H1 (cell line): ENCODE measurements around the gene RMRP.

Experiments used
- BRCA1 ChIP-seq: IDR thresholded peaks from 2 replicates; pipeline ENCODE4 v1.6.1; 2012; ENCODE audit warnings: low read depth, low read length, improper control_type of control experiment
- CEBPB ChIP-seq: IDR thresholded peaks from 2 replicates; pipeline ENCODE4 v1.6.1; 2012; ENCODE audit warnings: low read depth, low read length
- E2F6 ChIP-seq: IDR thresholded peaks from 2 replicates; pipeline ENCODE4 v1.6.1; 2012; ENCODE audit warnings: inconsistent platforms
- EP300 ChIP-seq, 2 experiments: IDR thresholded peaks; 1 replicate in 1 of 2; 2 replicates in 1 of 2; pipeline ENCODE4 v1.6.1; 2011 to 2012; ENCODE audit warnings: low read depth in 2 of 2, low read length in 2 of 2, mild to moderate bottlenecking in 2 of 2, borderline replicate concordance in 1 of 2, inconsistent platforms in 1 of 2, moderate library complexity in 1 of 2
- EZH2 ChIP-seq: fragments of 200-600 bp; sonication (generic); IDR thresholded peaks from 2 replicates; pipeline ENCODE4 v1.7.1; 2012; ENCODE audit warnings: low read depth, mild to moderate bottlenecking, moderate library complexity, low read length, inconsistent platforms; ENCODE audit not compliant: severe bottlenecking
- GABPA ChIP-seq: IDR thresholded peaks from 2 replicates; pipeline ENCODE4 v1.6.1; 2011; ENCODE audit warnings: mild to moderate bottlenecking, low read length, moderate library complexity, borderline replicate concordance; ENCODE audit not compliant: insufficient read depth
- SRF ChIP-seq: IDR thresholded peaks from 2 replicates; pipeline ENCODE4 v1.6.1; 2011; ENCODE audit warnings: mild to moderate bottlenecking, low read depth, low read length, moderate library complexity
- TF ChIP-seq, protein P1 (sequence below), 3 experiments: IDR thresholded peaks; 1 replicate in 2 of 3; 2 replicates in 1 of 3; pipeline versions ENCODE4 v1.5.1 to v1.6.1; 2011; ENCODE audit warnings: low read length in 3 of 3, mild to moderate bottlenecking in 3 of 3, inconsistent platforms in 2 of 3, low read depth in 1 of 3, moderate library complexity in 1 of 3; ENCODE audit not compliant: insufficient read depth in 1 of 3; ENCODE audit errors: control extremely low read depth in 1 of 3

DNA sequence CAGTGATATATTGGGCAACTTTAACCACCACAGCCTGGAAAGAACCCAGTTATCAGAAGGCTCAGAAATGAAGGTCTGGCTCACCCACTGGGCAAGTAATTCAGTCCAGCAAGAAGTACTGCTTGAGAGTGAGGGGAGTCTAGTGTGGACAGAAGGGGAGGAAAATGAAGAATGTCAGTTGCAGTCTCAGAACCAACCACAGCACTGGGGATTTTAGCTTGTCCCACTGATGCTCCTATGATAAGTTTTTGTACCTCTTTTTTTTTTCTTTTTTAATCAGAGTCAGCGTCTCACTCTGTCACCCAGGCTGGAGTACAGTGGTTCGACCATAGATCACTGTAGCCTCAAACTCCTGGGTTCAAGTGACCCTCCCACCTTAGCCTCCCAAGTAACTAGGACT, 30.2 kb downstream of the RMRP start:
- TF ChIP-seq BRCA1: no peak
- no peak for TF ChIP-seq E2F6
- TF ChIP-seq, protein P1, sequence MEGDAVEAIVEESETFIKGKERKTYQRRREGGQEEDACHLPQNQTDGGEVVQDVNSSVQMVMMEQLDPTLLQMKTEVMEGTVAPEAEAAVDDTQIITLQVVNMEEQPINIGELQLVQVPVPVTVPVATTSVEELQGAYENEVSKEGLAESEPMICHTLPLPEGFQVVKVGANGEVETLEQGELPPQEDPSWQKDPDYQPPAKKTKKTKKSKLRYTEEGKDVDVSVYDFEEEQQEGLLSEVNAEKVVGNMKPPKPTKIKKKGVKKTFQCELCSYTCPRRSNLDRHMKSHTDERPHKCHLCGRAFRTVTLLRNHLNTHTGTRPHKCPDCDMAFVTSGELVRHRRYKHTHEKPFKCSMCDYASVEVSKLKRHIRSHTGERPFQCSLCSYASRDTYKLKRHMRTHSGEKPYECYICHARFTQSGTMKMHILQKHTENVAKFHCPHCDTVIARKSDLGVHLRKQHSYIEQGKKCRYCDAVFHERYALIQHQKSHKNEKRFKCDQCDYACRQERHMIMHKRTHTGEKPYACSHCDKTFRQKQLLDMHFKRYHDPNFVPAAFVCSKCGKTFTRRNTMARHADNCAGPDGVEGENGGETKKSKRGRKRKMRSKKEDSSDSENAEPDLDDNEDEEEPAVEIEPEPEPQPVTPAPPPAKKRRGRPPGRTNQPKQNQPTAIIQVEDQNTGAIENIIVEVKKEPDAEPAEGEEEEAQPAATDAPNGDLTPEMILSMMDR (IDR thresholded peaks at IDR 0.05; ENCODE audit: control extremely low read depth in 1 of 3, insufficient read depth in 1 of 3, low read depth in 1 of 3, low read length in 3 of 3): no peak
- TF ChIP-seq GABPA: no peak
- TF ChIP-seq CEBPB: no peak
- TF ChIP-seq EP300 (IDR thresholded peaks at IDR 0.05; ENCODE audit: borderline replicate concordance in 1 of 2, low read depth in 2 of 2, low read length in 2 of 2): no peak
- no peak for TF ChIP-seq SRF
- no peak for TF ChIP-seq EZH2
